Upper lobe of right lung (tissue), 1 donor: Measurements from ENCODE around the gene KDR. TPM values are rescaled to one million over a fixed set of nuclear protein-coding genes. Genes with fewer than 3 reads are reported as not detected.
A peak's percentile ranks its signal among the peaks of the same experiment; 100 is the strongest.

ENCODE experiments used
- ATAC-seq: fragments of 200-7000 bp; cut with Tn5 transposase; one replicate; pipeline ENCODE4 v1.9.1; 2020; ENCODE audit warnings: mild to moderate bottlenecking, moderate library complexity
- DNase-seq: peaks from one replicate; pipeline ENCODE4 v3.0.0-alpha.2; 2020
- H3K27ac ChIP-seq: fragments of 200-600 bp; one replicate; pipeline ENCODE4 v1.8.0; 2022
- H3K27me3 ChIP-seq: fragments of 200-600 bp; one replicate; pipeline ENCODE4 v1.8.0; 2022; ENCODE audit warnings: mild to moderate bottlenecking
- H3K36me3 ChIP-seq: fragments of 200-600 bp; one replicate; pipeline ENCODE4 v1.8.0; 2022
- H3K4me1 ChIP-seq: fragments of 200-600 bp; one replicate; pipeline ENCODE4 v1.8.0; 2022
- H3K4me3 ChIP-seq: fragments of 200-600 bp; one replicate; pipeline ENCODE4 v1.8.0; 2022; ENCODE audit warnings: mild to moderate bottlenecking
- H3K9me3 ChIP-seq: fragments of 200-600 bp; one replicate; pipeline ENCODE4 v1.8.0; 2022
- CTCF ChIP-seq: fragments of 200-600 bp; IDR thresholded peaks from one replicate; pipeline ENCODE4 v1.8.0; 2022; ENCODE audit warnings: antibody characterized with exemption
- intact Hi-C: fragments of 100-400 bp; cut with DNase I; formaldehyde crosslinking; loops from one replicate; pipeline ENCODE4 v1.11.0; 2022
- total RNA-seq: library from RNA; stranded (reverse); fragmentation: NEBNext Ultra II Directional; extraction: Animal tissue kit (Norgen Biotek cat#: 25700); gene quantifications from one replicate; pipeline ENCODE4 v1.2.1, GENCODE V29; 2021
- donor health status: DM: no; HTN: yes; CAD: no; lungs with severe emphysema.

Gene KDR
- total RNA-seq, 1 donor from 2014 or later, result 48.6 TPM

GRCh38 chr4:55035892-55036291 is 89.5 kb downstream of the KDR start:
- Histone ChIP-seq H3K27ac (no peak overlapping the region), H3K4me3 (no peak overlapping the region), H3K4me1 (peaks cover 42% of the 10 kb centered on the region), H3K9me3 (no peaks in the 10 kb centered on the region), H3K36me3 (no peaks in the 10 kb centered on the region), H3K27me3 (no peaks in the 10 kb centered on the region)
- ATAC-seq, result no peak
- intact Hi-C loops, result no loop called here
- TF ChIP-seq CTCF, result no peak
- DNase-seq, result no peak

GRCh38 chr4:55033296-55033695 is 92.1 kb downstream of the KDR start:
- ATAC-seq (peak; percentile 20), DNase-seq (no peak)
- Histone ChIP-seq H3K4me1 (peaks cover 32% of the 10 kb centered on the region), H3K27me3 (no peaks in the 10 kb centered on the region), H3K36me3 (no peaks in the 10 kb centered on the region), H3K27ac (no peak overlapping the region), H3K4me3 (no peak overlapping the region), H3K9me3 (no peaks in the 10 kb centered on the region)
- intact Hi-C loops, result no loop called here
- TF ChIP-seq CTCF, result no peak

- ATAC-seq (no peak), DNase-seq (no peak)
These were observed 92.6 kb downstream of the KDR start for GRCh38 chr4:55032788-55033187.

GRCh38 chr4:55032179-55032578 is 93.2 kb downstream of the KDR start:
- DNase-seq (no peak), ATAC-seq (no peak)
- Histone ChIP-seq H3K9me3 (no peaks in the 10 kb centered on the region), H3K27ac (no peak overlapping the region), H3K27me3 (no peaks in the 10 kb centered on the region), H3K4me1 (peaks cover 28% of the 10 kb centered on the region), H3K36me3 (no peaks in the 10 kb centered on the region), H3K4me3 (no peak overlapping the region)
- intact Hi-C loops, result no loop called here
- TF ChIP-seq CTCF, result no peak

More at GRCh38 chr4:55032788-55033187, 92.6 kb downstream of the KDR start:
- Histone ChIP-seq H3K9me3 (no peaks in the 10 kb centered on the region), H3K4me3 (no peak overlapping the region), H3K36me3 (no peaks in the 10 kb centered on the region), H3K27ac (no peak overlapping the region), H3K27me3 (no peaks in the 10 kb centered on the region), H3K4me1 (peaks cover 28% of the 10 kb centered on the region)
- intact Hi-C loops, result no loop called here
- no peak for TF ChIP-seq CTCF

GRCh38 chr4:55031158-55031557 is 94.2 kb downstream of the KDR start:
- no peaks in the 10 kb centered on the region for H3K36me3 ChIP-seq
- no peak for DNase-seq
- no peak overlapping the region for H3K27ac ChIP-seq
- no peaks in the 10 kb centered on the region for H3K9me3 ChIP-seq
- no peak overlapping the region for H3K4me3 ChIP-seq
- no peak for ATAC-seq
- H3K4me1 ChIP-seq, result peaks cover 27% of the 10 kb centered on the region
- no peak for TF ChIP-seq CTCF
- intact Hi-C loops, result no loop called here
- no peaks in the 10 kb centered on the region for H3K27me3 ChIP-seq

- H3K27me3 ChIP-seq, result no peaks in the 10 kb centered on the region
- H3K4me3 ChIP-seq, result no peak overlapping the region
- TF ChIP-seq CTCF, result no peak
- no peak for ATAC-seq
- no peak for DNase-seq
- peaks cover 21% of the 10 kb centered on the region for H3K4me1 ChIP-seq
- no peaks in the 10 kb centered on the region for H3K9me3 ChIP-seq
- H3K36me3 ChIP-seq, result no peaks in the 10 kb centered on the region
- intact Hi-C loops, result no loop called here
- H3K27ac ChIP-seq, result no peak overlapping the region
These were observed 94.8 kb downstream of the KDR start for GRCh38 chr4:55030589-55030988.
